Ovary (tissue), 9 donors: ENCODE results near the gene TNS3. TPM values are rescaled to one million over a fixed set of nuclear protein-coding genes. Genes with fewer than 3 reads are reported as not detected.

Experiments used
- DNase-seq, 5 donors: peaks; one replicate each; pipeline ENCODE4 v3.0.0-alpha.2; 2019 to 2020
- H3K27ac ChIP-seq, 2 donors: fragments of 200-600 bp; one replicate each; pipeline versions ENCODE4 v1.5.1 to v1.8.0; 2019 to 2022
- H3K27me3 ChIP-seq: fragments of 200-600 bp; one replicate; pipeline ENCODE4 v1.8.0; 2022
- H3K36me3 ChIP-seq: fragments of 200-600 bp; sonication (generic); one replicate; pipeline ENCODE4 v1.5.1; 2019
- H3K4me1 ChIP-seq: one replicate; pipeline ENCODE4 v1.8.1; 2013; ENCODE audit warnings: mild to moderate bottlenecking, moderate library complexity; ENCODE audit not compliant: insufficient read depth
- H3K4me3 ChIP-seq: fragments of 200-600 bp; sonication (generic); one replicate; pipeline ENCODE4 v1.5.1; 2017
- H3K9me3 ChIP-seq, 2 donors: fragments of 200-600 bp in 1 of 2; sonication (generic) in 1 of 2; one replicate each; pipeline versions ENCODE4 v1.5.1 to v1.8.1; 2013 to 2019; ENCODE audit warnings: mild to moderate bottlenecking in 1 of 2, moderate library complexity in 1 of 2
- CTCF ChIP-seq, 3 donors: fragments of 450-650 bp in 2 of 3; fragments of 200-600 bp in 1 of 3; IDR thresholded peaks; one replicate each; pipeline versions ENCODE4 v1.5.1 to v1.8.0; 2016 to 2022; ENCODE audit warnings: antibody characterized with exemption in 3 of 3, mild to moderate bottlenecking in 1 of 3
- EP300 ChIP-seq: sonication (generic); formaldehyde crosslinking; IDR thresholded peaks from one replicate; pipeline ENCODE4 v1.6.1; 2017; ENCODE audit warnings: antibody characterized with exemption
- POLR2A ChIP-seq: fragments of 450-650 bp; IDR thresholded peaks from one replicate; pipeline ENCODE4 v1.6.1; 2017; ENCODE audit warnings: antibody characterized with exemption, mild to moderate bottlenecking, moderate library complexity
- WGBS, 3 donors: extraction: QIAGEN DNeasy Blood & Tissue Kit in 1 of 3; methylation state at CpG; one replicate each; pipeline versions ENCODE4 v1.1.5 to v1.1.7; 2013 to 2017; 5-methylcytosine and 5-hydroxymethylcytosine counted together
- intact Hi-C, 4 donors: fragments of 100-400 bp; cut with DNase I; formaldehyde crosslinking; loops; one replicate each; pipeline versions ENCODE4 v1.11.0 to v1.15.1; 2022 to 2023
- polyA plus RNA-seq, 2 donors: library from polyadenylated mRNA; stranded (reverse); fragments of 200-250 nt in 1 of 2; fragments of 350-450 nt in 1 of 2; fragmentation: Illumina TruSeq in 1 of 2; extraction: RNeasy Lipid Tissue Mini Kit (QIAGEN cat#74804) in 1 of 2; gene quantifications; one replicate each; pipeline ENCODE4 v1.2.3, GENCODE V29; 2013 to 2014
- total RNA-seq, 7 donors: library from RNA; depleted of rRNA in 2 of 7; stranded (reverse); fragments of >200 nt in 2 of 7; fragmentation: NEBNext Ultra II Directional in 3 of 7; extraction: Animal tissue kit (Norgen Biotek cat#: 25700) in 3 of 7; gene quantifications; one replicate each; pipeline versions ENCODE4 v1.1.0 to v1.2.4, GENCODE V29; 2016 to 2023
- donor health status: DM: no; HTN: no; CAD: no; lungs with moderate emphysema.
- donor health status: DM: no; HTN: no; CAD: no.
- donor health status: Bipolar disorder and iron deficiency.
- donor health status: DM: yes; HTN: yes; CAD: no.
- donor health status: DM: no; HTN: no; CAD: no.
- donor health status: DM: yes; HTN: yes; CAD: no.

The TNS3 gene
- total and polyA plus RNA-seq, 9 donors = 36.6 to 137 (median 91.3) TPM

GRCh38 chr7:47538846-47539311, 43.0 kb downstream of the TNS3 start:
- intact Hi-C loops = loop anchor here in 1 of 4 donors (5.0 kb wide), 1 partner anchor 33 kb away; no protein-coding TSS in a partner anchor
- TF ChIP-seq POLR2A = no peak
- TF ChIP-seq EP300 = no peak
- TF ChIP-seq CTCF (IDR thresholded peaks at IDR 0.05) = no peak
- H3K36me3 ChIP-seq = no peaks in the 10 kb centered on the region
- no peaks in the 10 kb centered on the region for H3K9me3 ChIP-seq
- DNase-seq = no peak
- H3K27me3 ChIP-seq = no peaks in the 10 kb centered on the region
- no peak overlapping the region for H3K27ac ChIP-seq
- H3K4me3 ChIP-seq = no peak overlapping the region
- H3K4me1 ChIP-seq = peaks cover 22% of the 10 kb centered on the region
- WGBS, 3 donors = 76 to 87% (median 84%) methylated on average over 5 of the region's 5 CpGs

DNA sequence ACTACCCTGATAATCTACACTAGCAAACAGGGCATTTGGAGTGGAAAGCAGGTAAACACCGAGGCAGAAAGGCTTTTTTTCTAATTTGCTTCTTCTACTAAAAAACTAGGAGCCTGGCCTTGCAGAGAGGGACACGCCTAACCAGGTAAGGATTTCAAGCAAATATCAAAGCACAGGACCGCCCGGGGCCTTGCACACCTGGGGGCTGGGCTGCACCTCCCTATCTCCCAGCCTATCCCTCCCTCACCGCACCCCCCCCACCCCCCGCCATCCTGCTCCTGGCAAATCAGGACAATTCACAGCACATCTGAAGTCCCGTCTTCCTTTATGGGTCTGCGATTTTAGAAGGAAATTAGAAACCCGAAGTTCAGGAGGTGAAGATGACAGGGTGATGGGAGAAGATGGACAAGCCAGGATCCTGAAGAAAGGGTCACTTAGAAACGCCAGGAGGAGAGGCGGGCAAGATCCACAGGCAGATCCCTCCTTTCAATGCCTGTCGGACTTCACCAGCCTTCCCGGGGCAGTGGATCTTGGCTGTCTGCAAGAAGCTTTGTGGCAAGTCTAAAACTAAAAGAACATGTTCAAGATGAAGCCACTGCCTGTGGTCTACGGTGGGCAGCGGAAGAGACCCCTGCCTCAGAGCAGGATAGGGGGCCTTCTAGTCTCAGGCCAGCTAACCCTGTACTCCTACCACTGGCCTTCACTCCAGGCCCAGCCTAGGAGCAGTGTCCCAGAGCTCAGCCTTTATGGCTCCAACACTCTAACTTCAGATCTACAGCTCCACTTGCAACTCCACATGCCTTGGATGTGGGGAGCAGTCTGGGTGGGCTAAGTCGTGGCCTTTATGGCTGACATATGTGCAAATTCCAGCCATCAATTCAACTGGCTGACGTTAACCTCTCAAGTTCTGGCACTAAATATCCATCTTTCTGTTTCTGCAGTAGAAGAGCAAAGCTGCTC, 43.9 kb downstream of the TNS3 start:
- TF ChIP-seq CTCF (IDR thresholded peaks at IDR 0.05) (no peak), POLR2A (no peak), EP300 (no peak)
- no peaks in the 10 kb centered on the region for H3K27me3 ChIP-seq
- no peaks in the 10 kb centered on the region for H3K36me3 ChIP-seq
- peak overlapping the region; percentile 67 for H3K4me3 ChIP-seq
- peak in 1 of 5 donors; percentile 21 for DNase-seq
- intact Hi-C loops = loop anchor here in 1 of 4 donors (5.0 kb wide), 1 partner anchor 34 kb away; no protein-coding TSS in a partner anchor
- 62 to 69% (median 63%) methylated on average over 17 of the region's 17 CpGs for WGBS, 3 donors
- H3K4me1 ChIP-seq = peaks cover 22% of the 10 kb centered on the region
- no peaks in the 10 kb centered on the region for H3K9me3 ChIP-seq
- no peak overlapping the region for H3K27ac ChIP-seq

DNA sequence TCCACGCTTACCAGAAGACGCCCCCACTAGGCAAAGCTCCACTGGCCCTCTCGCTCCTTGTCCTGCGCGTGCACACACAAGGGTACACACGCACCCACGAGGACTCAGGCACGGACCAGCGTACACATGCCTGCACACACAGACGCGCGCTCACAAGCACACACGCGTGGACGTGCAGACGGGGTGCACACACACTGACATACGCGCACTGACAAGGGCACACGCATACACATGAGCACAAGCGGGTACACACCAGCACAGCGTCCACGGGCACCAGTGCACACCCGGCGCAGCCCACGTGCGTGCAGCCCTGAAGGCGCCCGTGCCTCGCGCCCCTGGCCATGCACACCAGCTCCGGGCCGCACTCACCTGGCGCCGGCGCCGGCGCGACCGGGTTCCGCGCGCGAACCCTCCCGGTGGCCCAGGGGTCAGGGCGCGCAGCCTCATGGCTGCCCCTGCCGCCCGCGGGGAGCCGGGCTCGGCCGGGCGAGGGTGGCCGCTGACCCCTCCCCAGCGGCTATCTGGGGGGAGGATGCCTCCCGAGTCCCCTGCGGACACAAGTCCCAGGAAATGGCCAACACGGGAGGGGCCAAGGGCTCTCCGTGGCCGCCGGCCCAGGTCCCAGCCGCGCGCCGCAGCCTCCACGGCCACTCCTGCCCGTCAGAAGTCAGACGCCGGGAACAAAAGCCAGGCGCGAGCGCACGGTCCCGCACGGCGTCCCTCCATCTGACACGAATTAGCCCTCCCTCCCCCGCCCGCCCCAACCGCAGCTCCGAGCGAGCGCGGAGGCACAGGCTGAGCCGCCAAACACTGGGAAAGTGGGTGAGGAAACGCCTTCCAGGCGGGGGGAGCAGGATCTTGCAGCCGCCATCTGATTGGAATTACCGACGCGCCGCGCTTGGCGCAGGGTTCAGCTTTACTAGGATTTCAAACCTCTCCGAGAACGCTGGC, 45.0 kb downstream of the TNS3 start:
- no peak for TF ChIP-seq EP300
- TF ChIP-seq POLR2A = no peak
- no peak for TF ChIP-seq CTCF (IDR thresholded peaks at IDR 0.05)
- WGBS, 3 donors = 18 to 29% (median 23%) methylated on average over 89 to 96 of the region's 96 CpGs
- Histone ChIP-seq H3K9me3 (no peaks in the 10 kb centered on the region), H3K4me1 (peaks cover 24% of the 10 kb centered on the region), H3K27me3 (no peaks in the 10 kb centered on the region), H3K36me3 (no peaks in the 10 kb centered on the region), H3K27ac (no peak overlapping the region), H3K4me3 (peak overlapping the region; percentile 67)
- DNase-seq = peak; percentile 65 to 80 (median 73)
- intact Hi-C loops = loop anchor here in 1 of 4 donors (5.0 kb wide), 1 partner anchor 35 kb away; no protein-coding TSS in a partner anchor
